GM18508 (cell line): ENCODE data around the gene KCNG2.
"Not testable (repeated sequence)": the region's sequence is repeated elsewhere in the genome, so short reads cannot be mapped to it uniquely, and the experiment has no call there.

Source experiments
- ATAC-seq: cut with Tn5 transposase; IDR thresholded peaks from one replicate; pipeline ENCODE4 v1.9.1; 2021; ENCODE audit warnings: moderate number of reproducible peaks; ENCODE audit not compliant: insufficient read depth, unreplicated experiment

Gene KCNG2

DNA sequence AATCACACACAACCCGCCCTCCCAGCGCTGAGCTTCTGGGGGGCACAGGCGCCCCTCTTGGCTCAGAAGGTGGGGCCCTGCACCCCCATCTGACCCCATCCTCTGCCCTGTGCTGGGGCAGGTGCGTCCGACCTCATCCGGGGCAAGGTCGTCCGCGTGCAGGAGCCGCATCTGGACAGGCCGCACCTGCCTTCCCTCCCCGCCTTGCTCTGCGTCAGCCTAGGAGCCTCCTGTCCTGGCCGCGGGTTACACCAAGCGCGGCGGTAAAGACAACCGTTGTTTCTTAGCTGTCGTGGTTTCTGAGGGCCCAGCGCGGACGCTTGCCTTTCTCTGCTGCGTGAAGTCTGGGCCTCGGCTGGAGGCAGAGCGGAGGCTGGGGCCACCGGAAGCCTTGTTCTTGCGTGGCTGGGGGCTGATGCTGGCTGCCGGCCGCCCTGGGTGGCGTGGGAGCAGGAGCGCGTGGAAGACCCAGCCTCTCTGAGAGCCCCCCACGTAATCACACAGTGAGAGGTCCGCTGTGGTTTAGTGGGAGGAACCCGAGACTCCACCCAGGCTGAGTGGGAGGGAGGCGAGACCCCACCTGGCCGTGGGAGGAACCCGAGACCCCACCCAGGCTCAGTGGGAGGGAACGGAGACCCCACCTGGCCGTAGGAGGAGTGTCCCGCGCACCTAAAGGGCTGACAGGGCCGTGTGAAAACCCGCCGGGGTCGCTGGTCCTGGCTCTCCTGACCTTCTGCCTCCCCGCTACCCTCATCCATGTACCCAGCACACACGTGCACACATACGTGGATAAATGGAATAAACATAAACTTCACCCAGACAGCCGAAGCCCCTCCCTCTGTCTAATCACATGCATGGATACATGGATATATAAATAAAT lies 51.8 kb downstream of the KCNG2 start:
- ATAC-seq, result no peak

GRCh38 chr18:79850731-79851130 lies 53.0 kb downstream of the KCNG2 start:
- no peak for ATAC-seq

GRCh38 chr18:79851489-79851888 lies 53.8 kb downstream of the KCNG2 start:
- no peak for ATAC-seq

DNA sequence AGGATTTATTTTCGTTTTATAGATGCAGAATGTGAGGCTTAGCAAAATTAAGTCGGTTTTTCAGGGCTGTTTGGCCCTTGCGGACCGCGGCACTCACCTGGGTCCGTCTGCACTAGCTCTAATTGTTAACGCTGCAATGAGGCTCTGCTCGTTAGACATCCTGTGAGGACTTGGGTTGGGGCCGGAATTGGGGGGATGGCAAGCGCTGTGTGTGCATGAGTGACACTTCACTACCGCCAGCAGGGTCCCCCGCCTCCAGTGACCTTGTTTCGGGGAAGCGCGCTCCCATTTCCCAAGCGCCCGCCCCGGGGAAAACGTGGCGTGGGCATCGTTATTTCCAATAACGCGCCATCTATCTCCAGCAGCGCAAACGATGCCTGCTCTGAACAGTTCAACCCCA lies 54.2 kb downstream of the KCNG2 start:
- ATAC-seq, result no peak

GRCh38 chr18:79852561-79853302 lies 55.0 kb downstream of the KCNG2 start:
- ATAC-seq, result no peak

GRCh38 chr18:79853303-79853992 lies 55.7 kb downstream of the KCNG2 start:
- no peak for ATAC-seq

- no peak for ATAC-seq
Observed at GRCh38 chr18:79853993-79854364, 56.2 kb downstream of the KCNG2 start.

DNA sequence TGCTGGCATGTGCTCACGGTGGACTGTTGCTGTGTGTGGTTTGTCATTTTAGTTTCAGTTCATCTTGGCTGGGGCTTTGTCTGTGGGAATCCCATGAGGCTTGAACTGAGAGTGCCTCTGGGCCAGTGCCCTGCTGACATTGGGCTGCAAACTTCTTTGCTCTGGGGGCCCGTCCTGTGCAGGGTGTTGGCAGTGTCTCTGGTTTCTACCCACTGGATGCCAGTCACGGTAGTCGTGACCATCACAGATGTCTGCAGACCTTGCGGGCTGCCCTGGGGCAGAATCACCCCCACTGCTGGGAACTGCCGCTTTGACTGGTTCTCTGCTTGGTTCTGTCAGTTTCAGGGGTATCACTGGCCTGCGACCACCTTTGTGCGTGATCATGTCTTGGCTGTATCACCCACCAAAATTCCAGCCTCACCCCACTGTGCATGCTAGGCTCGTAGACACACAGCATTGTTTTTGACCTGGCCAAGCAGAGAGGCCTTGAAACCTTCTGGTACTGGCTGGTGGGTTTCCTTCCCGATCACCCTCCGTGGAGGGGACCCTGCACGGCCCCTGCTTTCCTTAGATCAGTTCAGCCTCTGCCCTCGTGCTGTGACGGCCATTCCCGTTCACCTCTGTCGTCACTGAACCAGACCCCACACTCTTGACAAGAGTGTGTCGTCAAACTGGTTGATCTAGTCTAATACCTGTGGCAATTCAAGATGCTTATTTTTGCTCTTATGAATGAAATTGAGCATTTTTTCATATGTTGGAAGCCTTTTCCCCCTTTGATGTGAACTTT lies 57.6 kb downstream of the KCNG2 start:
- peak; percentile 51 for ATAC-seq

- ATAC-seq, result no peak
Observed at GRCh38 chr18:79856119-79857007, 58.6 kb downstream of the KCNG2 start.

DNA sequence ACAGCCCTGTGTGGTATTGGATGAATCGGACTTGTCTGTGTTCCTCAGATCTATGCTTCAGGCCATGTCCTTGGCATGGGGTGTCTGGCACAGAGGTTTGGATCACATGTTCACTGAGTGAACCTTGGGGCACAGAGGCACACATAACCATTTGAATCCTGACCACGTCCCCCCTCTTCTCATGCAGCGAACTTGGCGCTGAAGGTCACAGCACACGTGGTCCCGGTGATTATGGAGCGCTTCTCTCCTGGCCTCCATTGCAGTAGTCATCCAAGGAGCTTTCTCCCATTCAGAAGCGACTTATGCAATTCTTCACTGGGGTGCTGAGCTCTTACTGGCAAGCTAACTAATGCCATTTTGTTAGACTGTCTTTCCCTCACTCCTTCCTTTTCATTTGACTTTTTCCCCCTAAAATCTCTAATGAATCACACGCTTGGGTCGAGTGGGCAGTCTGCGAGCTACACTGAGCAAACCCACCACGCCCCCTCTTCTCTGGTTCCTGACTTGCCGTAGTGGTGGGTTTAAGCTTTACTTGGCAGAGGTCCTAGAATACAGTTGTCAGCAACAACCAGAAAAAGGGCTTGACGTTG lies 59.4 kb downstream of the KCNG2 start:
- ATAC-seq, result no peak

DNA sequence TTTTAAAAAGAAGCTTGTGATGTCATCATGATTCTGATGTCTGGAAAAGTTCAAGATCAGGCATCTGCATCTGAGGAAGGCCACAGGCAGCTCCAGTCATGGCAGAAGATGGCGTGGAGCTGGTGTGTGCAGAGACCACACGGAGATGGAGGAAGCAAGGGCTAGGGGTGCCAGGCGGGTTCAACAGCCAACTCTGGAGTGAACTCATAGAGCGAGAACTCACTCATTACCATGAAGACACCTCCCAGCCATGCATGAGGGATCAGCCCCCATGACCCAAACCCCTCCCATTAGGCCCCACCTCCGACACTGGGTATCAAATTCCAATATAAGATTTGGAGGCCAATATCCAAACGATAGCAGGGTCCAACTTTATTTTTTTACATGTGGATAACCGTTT lies 61.6 kb downstream of the KCNG2 start:
- no peak for ATAC-seq

DNA sequence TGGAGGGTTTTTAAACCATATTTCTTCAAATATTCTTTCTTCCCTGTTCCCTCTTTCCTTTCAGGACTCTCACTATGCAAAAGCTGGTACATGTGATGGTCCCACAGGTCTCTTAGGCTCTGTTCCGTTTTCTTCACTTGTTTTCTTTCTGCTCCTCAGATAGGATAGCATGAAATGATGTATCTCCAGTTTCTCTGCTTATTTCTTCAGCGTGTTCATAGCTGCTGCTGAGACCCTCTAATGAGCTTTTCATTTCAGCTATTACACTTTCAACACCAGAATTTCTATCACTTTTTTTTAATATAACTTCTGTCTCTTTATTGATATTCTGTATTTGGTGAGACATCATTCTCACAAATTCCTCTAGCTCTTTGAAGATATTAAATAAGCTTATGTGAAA lies 63.9 kb downstream of the KCNG2 start:
- no peak for ATAC-seq

DNA sequence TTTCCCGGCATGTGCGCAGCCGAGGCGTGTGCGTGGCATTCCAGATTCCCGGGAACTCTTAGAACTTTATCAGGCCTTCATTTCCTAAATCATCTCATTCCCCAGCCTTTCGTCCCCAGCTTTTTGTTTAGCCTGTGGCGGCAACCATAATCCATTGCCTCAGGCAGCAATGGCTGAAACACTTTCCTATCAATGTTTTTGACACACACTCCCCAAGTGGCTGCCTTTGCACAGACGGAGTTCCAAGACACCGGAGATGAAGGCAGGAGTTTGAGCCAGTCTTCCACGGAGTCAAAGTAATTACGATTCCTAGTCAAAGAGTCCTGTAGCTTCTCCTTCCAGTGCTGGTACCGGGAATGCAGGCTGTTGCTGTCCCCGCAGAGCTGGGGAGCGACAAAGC lies 64.8 kb downstream of the KCNG2 start:
- no peak for ATAC-seq

DNA sequence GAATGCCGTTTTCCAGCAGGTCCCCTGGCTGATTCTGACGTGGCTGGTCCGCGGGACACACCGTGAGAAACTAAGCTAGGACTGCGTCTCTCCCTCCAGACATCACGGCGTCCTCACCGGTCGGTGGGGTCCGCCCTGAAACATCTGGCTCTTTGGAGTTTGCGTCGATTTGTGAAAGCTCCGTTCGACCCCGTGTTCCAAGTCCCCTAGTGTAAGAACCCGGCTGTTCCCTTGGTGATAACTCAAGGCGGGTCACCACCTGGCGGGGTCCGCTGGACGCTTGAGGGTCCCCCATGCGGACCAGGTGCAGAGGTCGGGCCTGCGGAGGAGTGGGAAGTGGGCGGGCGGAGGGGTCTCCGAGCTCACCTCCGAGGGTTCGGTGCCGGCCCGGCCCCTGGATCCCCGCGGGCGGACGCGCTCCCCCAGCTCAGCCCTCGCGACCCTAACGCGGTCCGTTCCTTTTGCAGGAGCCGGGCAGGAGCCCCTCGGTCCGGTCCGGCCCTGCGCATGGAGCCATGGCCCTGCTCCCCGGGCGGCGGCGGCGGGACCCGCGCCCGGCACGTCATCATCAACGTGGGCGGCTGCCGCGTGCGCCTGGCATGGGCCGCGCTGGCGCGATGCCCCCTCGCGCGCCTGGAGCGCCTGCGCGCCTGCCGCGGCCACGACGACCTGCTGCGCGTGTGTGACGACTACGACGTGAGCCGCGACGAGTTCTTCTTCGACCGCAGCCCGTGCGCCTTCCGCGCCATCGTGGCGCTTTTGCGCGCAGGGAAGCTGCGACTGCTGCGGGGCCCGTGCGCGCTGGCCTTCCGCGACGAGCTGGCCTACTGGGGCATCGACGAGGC lies 65.6 kb downstream of the KCNG2 start:
- ATAC-seq, result no peak

GRCh38 chr18:79864006-79864725 lies 66.4 kb downstream of the KCNG2 start:
- no peak for ATAC-seq

GRCh38 chr18:79864955-79865354 lies 67.2 kb downstream of the KCNG2 start:
- ATAC-seq, result not testable (repeated sequence)

DNA sequence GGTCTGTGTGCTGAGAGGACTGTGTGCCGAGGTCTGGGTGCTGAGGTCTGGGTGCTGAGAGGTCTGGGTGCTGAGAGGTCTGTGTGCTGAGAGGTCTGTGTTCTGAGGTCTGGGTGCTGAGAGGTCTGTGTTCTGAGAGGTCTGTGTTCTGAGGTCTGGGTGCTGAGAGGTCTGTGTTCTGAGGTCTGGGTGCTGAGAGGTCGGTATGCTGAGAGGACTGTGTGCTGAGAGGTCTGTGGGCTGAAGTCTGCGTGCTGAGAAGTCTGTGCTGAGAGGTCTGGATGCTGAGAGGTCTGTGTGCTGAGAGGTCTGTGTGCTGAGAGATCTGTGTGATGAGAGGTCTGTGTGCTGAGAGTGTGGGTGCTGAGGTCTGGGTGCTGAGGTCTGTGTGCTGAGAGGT lies 68.2 kb downstream of the KCNG2 start:
- ATAC-seq, result not testable (repeated sequence)
